Measurements from ENCODE around the gene GABRG3.

Gene GABRG3

DNA sequence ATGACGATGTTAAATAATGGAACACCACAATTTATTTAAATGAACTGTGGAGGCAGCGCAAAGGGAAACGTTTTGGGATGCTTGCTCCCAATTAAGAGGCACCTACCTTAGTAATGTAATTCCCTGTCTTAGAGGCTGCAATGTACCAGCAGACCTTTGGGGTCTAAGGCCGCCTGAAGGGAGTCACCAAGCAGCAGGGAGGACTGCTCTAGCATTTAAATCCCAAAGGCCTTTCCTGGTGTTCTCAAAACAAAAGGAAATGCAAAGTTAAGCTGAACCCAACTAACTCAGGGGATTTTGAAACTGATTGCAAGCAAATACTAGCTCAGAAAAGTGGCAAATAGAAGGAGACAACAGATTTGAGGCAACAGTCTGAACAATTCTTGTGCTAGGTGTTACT lies 510.8 kb downstream of the GABRG3 start:
- no peak for ATAC-seq
- TF ChIP-seq OSR1 (CRISPR knock-in tag; IDR thresholded peaks at IDR 0.05): no peak
- no peak for TF ChIP-seq TCF4 (CRISPR knock-in tag; IDR thresholded peaks at IDR 0.05; ENCODE audit: borderline replicate concordance)
- no peak for TF ChIP-seq ZNF70 (CRISPR knock-in tag; IDR thresholded peaks at IDR 0.05)
- no peak for TF ChIP-seq TOX (CRISPR knock-in tag; IDR thresholded peaks at IDR 0.05; ENCODE audit: borderline replicate concordance)
- no peak for TF ChIP-seq BACH2 (CRISPR knock-in tag; IDR thresholded peaks at IDR 0.05; ENCODE audit: borderline replicate concordance)
- TF ChIP-seq ZC3H10 (CRISPR knock-in tag; IDR thresholded peaks at IDR 0.05): no peak
- no peak for TF ChIP-seq ISL1 (CRISPR knock-in tag; IDR thresholded peaks at IDR 0.05)
- TF ChIP-seq ZNF565 (CRISPR knock-in tag; conservative IDR thresholded peaks at IDR 0.05; ENCODE audit: low read depth): no peak
- TF ChIP-seq ZFP3 (CRISPR knock-in tag; IDR thresholded peaks at IDR 0.05): no peak
- TF ChIP-seq PPARA (CRISPR knock-in tag; IDR thresholded peaks at IDR 0.05; ENCODE audit: borderline replicate concordance): no peak

DNA sequence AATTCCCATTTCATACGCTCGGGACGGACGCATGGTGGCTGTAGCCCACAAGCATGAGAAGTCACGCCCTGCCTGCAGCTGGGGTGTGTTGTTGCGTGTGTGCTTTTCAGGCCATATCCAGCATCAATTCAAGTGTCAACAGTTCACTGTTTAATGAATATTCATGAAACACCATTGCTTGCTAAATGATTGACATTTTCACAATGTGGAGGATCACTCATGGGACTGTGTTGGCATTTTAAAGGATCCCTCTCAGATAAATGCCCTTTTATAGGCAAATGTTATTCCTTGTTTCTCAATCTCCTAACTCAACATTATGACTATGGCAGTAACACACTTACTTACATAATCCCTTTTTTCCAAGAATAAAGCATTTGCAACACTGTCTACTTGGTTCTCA lies 511.3 kb downstream of the GABRG3 start:
- TF ChIP-seq CREB5 (CRISPR knock-in tag; IDR thresholded peaks at IDR 0.05; ENCODE audit: low read depth): no peak
- no peak for TF ChIP-seq RARB (CRISPR knock-in tag; IDR thresholded peaks at IDR 0.05)
- TF ChIP-seq ZFP3 (CRISPR knock-in tag; IDR thresholded peaks at IDR 0.05): no peak
- TF ChIP-seq ZNF8 (CRISPR knock-in tag; IDR thresholded peaks at IDR 0.05): no peak
- no peak for TF ChIP-seq OSR1 (CRISPR knock-in tag; IDR thresholded peaks at IDR 0.05)
- TF ChIP-seq TCF4 (CRISPR knock-in tag; IDR thresholded peaks at IDR 0.05; ENCODE audit: borderline replicate concordance): no peak
- no peak for TF ChIP-seq SNAI2 (CRISPR knock-in tag; IDR thresholded peaks at IDR 0.05)
- no peak for TF ChIP-seq BACH2 (CRISPR knock-in tag; IDR thresholded peaks at IDR 0.05; ENCODE audit: borderline replicate concordance)
- no peak for TF ChIP-seq ESRRG (CRISPR knock-in tag; IDR thresholded peaks at IDR 0.05)
- TF ChIP-seq CSDC2 (CRISPR knock-in tag; IDR thresholded peaks at IDR 0.05): no peak
- no peak for TF ChIP-seq GLIS3 (CRISPR knock-in tag; IDR thresholded peaks at IDR 0.05)
- TF ChIP-seq, protein P1, sequence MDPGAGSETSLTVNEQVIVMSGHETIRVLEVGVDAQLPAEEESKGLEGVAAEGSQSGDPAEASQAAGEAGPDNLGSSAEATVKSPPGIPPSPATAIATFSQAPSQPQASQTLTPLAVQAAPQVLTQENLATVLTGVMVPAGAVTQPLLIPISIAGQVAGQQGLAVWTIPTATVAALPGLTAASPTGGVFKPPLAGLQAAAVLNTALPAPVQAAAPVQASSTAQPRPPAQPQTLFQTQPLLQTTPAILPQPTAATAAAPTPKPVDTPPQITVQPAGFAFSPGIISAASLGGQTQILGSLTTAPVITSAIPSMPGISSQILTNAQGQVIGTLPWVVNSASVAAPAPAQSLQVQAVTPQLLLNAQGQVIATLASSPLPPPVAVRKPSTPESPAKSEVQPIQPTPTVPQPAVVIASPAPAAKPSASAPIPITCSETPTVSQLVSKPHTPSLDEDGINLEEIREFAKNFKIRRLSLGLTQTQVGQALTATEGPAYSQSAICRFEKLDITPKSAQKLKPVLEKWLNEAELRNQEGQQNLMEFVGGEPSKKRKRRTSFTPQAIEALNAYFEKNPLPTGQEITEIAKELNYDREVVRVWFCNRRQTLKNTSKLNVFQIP (CRISPR knock-in tag; IDR thresholded peaks at IDR 0.05; ENCODE audit: borderline replicate concordance, low read depth): no peak
- TF ChIP-seq PPARA (CRISPR knock-in tag; IDR thresholded peaks at IDR 0.05; ENCODE audit: borderline replicate concordance): no peak
- no peak for TF ChIP-seq TOX (CRISPR knock-in tag; IDR thresholded peaks at IDR 0.05; ENCODE audit: borderline replicate concordance)
- TF ChIP-seq, protein P2, sequence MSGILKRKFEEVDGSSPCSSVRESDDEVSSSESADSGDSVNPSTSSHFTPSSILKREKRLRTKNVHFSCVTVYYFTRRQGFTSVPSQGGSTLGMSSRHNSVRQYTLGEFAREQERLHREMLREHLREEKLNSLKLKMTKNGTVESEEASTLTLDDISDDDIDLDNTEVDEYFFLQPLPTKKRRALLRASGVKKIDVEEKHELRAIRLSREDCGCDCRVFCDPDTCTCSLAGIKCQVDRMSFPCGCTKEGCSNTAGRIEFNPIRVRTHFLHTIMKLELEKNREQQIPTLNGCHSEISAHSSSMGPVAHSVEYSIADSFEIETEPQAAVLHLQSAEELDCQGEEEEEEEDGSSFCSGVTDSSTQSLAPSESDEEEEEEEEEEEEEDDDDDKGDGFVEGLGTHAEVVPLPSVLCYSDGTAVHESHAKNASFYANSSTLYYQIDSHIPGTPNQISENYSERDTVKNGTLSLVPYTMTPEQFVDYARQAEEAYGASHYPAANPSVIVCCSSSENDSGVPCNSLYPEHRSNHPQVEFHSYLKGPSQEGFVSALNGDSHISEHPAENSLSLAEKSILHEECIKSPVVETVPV (CRISPR knock-in tag; IDR thresholded peaks at IDR 0.05): no peak
- TF ChIP-seq ARNTL (CRISPR knock-in tag; IDR thresholded peaks at IDR 0.05; ENCODE audit: borderline replicate concordance, low read depth): no peak
- TF ChIP-seq, protein P3, sequence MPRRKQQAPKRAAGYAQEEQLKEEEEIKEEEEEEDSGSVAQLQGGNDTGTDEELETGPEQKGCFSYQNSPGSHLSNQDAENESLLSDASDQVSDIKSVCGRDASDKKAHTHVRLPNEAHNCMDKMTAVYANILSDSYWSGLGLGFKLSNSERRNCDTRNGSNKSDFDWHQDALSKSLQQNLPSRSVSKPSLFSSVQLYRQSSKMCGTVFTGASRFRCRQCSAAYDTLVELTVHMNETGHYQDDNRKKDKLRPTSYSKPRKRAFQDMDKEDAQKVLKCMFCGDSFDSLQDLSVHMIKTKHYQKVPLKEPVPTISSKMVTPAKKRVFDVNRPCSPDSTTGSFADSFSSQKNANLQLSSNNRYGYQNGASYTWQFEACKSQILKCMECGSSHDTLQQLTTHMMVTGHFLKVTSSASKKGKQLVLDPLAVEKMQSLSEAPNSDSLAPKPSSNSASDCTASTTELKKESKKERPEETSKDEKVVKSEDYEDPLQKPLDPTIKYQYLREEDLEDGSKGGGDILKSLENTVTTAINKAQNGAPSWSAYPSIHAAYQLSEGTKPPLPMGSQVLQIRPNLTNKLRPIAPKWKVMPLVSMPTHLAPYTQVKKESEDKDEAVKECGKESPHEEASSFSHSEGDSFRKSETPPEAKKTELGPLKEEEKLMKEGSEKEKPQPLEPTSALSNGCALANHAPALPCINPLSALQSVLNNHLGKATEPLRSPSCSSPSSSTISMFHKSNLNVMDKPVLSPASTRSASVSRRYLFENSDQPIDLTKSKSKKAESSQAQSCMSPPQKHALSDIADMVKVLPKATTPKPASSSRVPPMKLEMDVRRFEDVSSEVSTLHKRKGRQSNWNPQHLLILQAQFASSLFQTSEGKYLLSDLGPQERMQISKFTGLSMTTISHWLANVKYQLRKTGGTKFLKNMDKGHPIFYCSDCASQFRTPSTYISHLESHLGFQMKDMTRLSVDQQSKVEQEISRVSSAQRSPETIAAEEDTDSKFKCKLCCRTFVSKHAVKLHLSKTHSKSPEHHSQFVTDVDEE (CRISPR knock-in tag; IDR thresholded peaks at IDR 0.05): no peak
- no peak for ATAC-seq

- ATAC-seq: no peak
- TF ChIP-seq TCF4 (CRISPR knock-in tag; IDR thresholded peaks at IDR 0.05; ENCODE audit: borderline replicate concordance) (no peak), GLIS3 (CRISPR knock-in tag; IDR thresholded peaks at IDR 0.05) (no peak), CSDC2 (CRISPR knock-in tag; IDR thresholded peaks at IDR 0.05) (no peak), OSR1 (CRISPR knock-in tag; IDR thresholded peaks at IDR 0.05) (no peak), RARB (CRISPR knock-in tag; IDR thresholded peaks at IDR 0.05) (no peak), BACH2 (CRISPR knock-in tag; IDR thresholded peaks at IDR 0.05; ENCODE audit: borderline replicate concordance) (no peak), TOX (CRISPR knock-in tag; IDR thresholded peaks at IDR 0.05; ENCODE audit: borderline replicate concordance) (no peak), SNAI2 (CRISPR knock-in tag; IDR thresholded peaks at IDR 0.05) (no peak), ZC3H10 (CRISPR knock-in tag; IDR thresholded peaks at IDR 0.05) (no peak), ARNTL (CRISPR knock-in tag; IDR thresholded peaks at IDR 0.05; ENCODE audit: borderline replicate concordance, low read depth) (no peak), ZNF565 (CRISPR knock-in tag; conservative IDR thresholded peaks at IDR 0.05; ENCODE audit: low read depth) (no peak), ZFP3 (CRISPR knock-in tag; IDR thresholded peaks at IDR 0.05) (no peak), ZNF70 (CRISPR knock-in tag; IDR thresholded peaks at IDR 0.05) (no peak), PATZ1 (CRISPR knock-in tag; IDR thresholded peaks at IDR 0.05; ENCODE audit: borderline replicate concordance) (no peak), ESRRG (CRISPR knock-in tag; IDR thresholded peaks at IDR 0.05) (no peak)
- TF ChIP-seq, protein P1 (CRISPR knock-in tag; IDR thresholded peaks at IDR 0.05; ENCODE audit: borderline replicate concordance, low read depth): no peak
Observed at GRCh38 chr15:27483124-27483523, 512.1 kb downstream of the GABRG3 start.

All from SK-N-SH treated with all-trans-retinoic acid at 6 μM for 48 hours (cell line).